HepG2 (cell line): ENCODE data around the gene CADM4. TPM values are rescaled to one million over a fixed set of nuclear protein-coding genes. Genes with fewer than 3 reads are reported as not detected.

Source experiments
- DZIP1 ChIP-seq: sonication (generic); formaldehyde crosslinking; IDR thresholded peaks from 2 replicates; pipeline ENCODE4 v1.5.0; 2020; ENCODE audit warnings: mild to moderate bottlenecking, missing genetic modification reagents
- EED ChIP-seq: sonication (generic); formaldehyde crosslinking; IDR thresholded peaks from 2 replicates; pipeline ENCODE4 v1.5.0; 2020; ENCODE audit warnings: mild to moderate bottlenecking, missing genetic modification reagents
- GABPB1 ChIP-seq: IDR thresholded peaks from 2 replicates; pipeline ENCODE4 v1.6.1; 2016; ENCODE audit warnings: mild to moderate bottlenecking, missing genetic modification reagents, moderate library complexity, missing compliant biosample characterization
- HIVEP1 ChIP-seq: sonication (generic); formaldehyde crosslinking; IDR thresholded peaks from 2 replicates; pipeline ENCODE4 v1.4.0; 2020; ENCODE audit warnings: mild to moderate bottlenecking, missing genetic modification reagents
- MXI1 ChIP-seq: IDR thresholded peaks from 3 replicates; pipeline ENCODE4 v1.6.1; 2012; ENCODE audit warnings: low read depth, low read length, inconsistent platforms, borderline replicate concordance
- NBN ChIP-seq: fragments of 450-650 bp; conservative IDR thresholded peaks from 2 replicates; pipeline ENCODE4 v1.6.1; 2017
- NFE2 ChIP-seq: sonication (generic); formaldehyde crosslinking; IDR thresholded peaks from 2 replicates; pipeline ENCODE4 v1.4.0; 2020; ENCODE audit warnings: missing genetic modification reagents
- REST ChIP-seq, 2 experiments: IDR thresholded peaks; 2 replicates each; pipeline ENCODE4 v1.6.1; 2011 to 2012; ENCODE audit warnings: low read length in 2 of 2, borderline replicate concordance in 1 of 2, low read depth in 1 of 2, mild to moderate bottlenecking in 1 of 2, moderate library complexity in 1 of 2
- TRIM24 ChIP-seq: sonication (generic); formaldehyde crosslinking; IDR thresholded peaks from 2 replicates; pipeline ENCODE4 v1.8.0; 2022; ENCODE audit warnings: mild to moderate bottlenecking, missing genetic modification reagents
- ZBTB7A ChIP-seq: sonication (generic); formaldehyde crosslinking; IDR thresholded peaks from 2 replicates; pipeline ENCODE4 v1.8.0; 2022; ENCODE audit warnings: mild to moderate bottlenecking, missing genetic modification reagents
- ZMAT3 ChIP-seq: sonication (generic); formaldehyde crosslinking; conservative IDR thresholded peaks from 2 replicates; pipeline ENCODE4 v1.7.0; 2021; ENCODE audit warnings: missing genetic modification reagents
- ZNF414 ChIP-seq: sonication (generic); formaldehyde crosslinking; IDR thresholded peaks from 2 replicates; pipeline ENCODE4 v1.5.0; 2020; ENCODE audit warnings: missing genetic modification reagents
- ZNF512B ChIP-seq: sonication (generic); formaldehyde crosslinking; IDR thresholded peaks from 2 replicates; pipeline ENCODE4 v1.5.1; 2020; ENCODE audit warnings: missing genetic modification reagents, mild to moderate bottlenecking, borderline replicate concordance
- ZNF513 ChIP-seq: sonication (generic); formaldehyde crosslinking; conservative IDR thresholded peaks from 2 replicates; pipeline ENCODE4 v1.5.0; 2020; ENCODE audit warnings: missing genetic modification reagents
- ZNF747 ChIP-seq: sonication (generic); formaldehyde crosslinking; IDR thresholded peaks from 2 replicates; pipeline ENCODE4 v1.8.1; 2023; ENCODE audit warnings: missing genetic modification reagents, mild to moderate bottlenecking, borderline replicate concordance
- ZNF761 ChIP-seq: sonication (generic); formaldehyde crosslinking; conservative IDR thresholded peaks from 2 replicates; pipeline ENCODE4 v1.4.0; 2020; ENCODE audit warnings: mild to moderate bottlenecking, missing genetic modification reagents
- ZSCAN30 ChIP-seq: sonication (generic); formaldehyde crosslinking; IDR thresholded peaks from 2 replicates; pipeline ENCODE4 v1.5.0; 2020; ENCODE audit warnings: mild to moderate bottlenecking, missing genetic modification reagents
- polyA plus RNA-seq, 8 experiments: library from polyadenylated mRNA; depleted of rRNA in 3 of 8; stranded (reverse) in 7 of 8; unstranded in 1 of 8; fragments of >200 nt; fragmentation: Illumina TruSeq in 4 of 8; extraction: Trizol in 4 of 8; gene quantifications; 2 replicates each; pipeline versions ENCODE4 v1.2.1 to v1.2.3, GENCODE V29; 2011 to 2016; ENCODE audit warnings: low read depth in 4 of 8, missing spikeins in 1 of 8, mixed read lengths in 1 of 8; ENCODE audit not compliant: insufficient read depth in 1 of 8
- total RNA-seq, 5 experiments: library from RNA; depleted of rRNA; stranded (reverse); fragments of >200 nt; fragmentation: Illumina TruSeq; extraction: Trizol; gene quantifications; 2 replicates each; pipeline ENCODE4 v1.2.3, GENCODE V29; 2016; ENCODE audit warnings: low read depth in 1 of 5

CADM4 gene
- total and polyA plus RNA-seq, 2 of the 13 experiments (the other 11 are each of a cell fraction or from before 2014, with no cell fraction given), result 8.5 to 16.0 TPM

- TF ChIP-seq ZNF513 (CRISPR knock-in tag), result no peak
- TF ChIP-seq ZSCAN30 (CRISPR knock-in tag), result no peak
- TF ChIP-seq EED (CRISPR knock-in tag), result no peak
- TF ChIP-seq NFE2 (CRISPR knock-in tag), result no peak
- no peak for TF ChIP-seq HIVEP1 (CRISPR knock-in tag)
- TF ChIP-seq ZMAT3 (CRISPR knock-in tag), result no peak
- TF ChIP-seq MXI1, result no peak
- TF ChIP-seq NBN, result no peak
- TF ChIP-seq ZNF512B, result no peak
- TF ChIP-seq ZBTB7A (CRISPR knock-in tag), result no peak
- no peak for TF ChIP-seq ZNF414 (CRISPR knock-in tag)
- no peak for TF ChIP-seq TRIM24 (CRISPR knock-in tag)
- TF ChIP-seq REST (IDR thresholded peaks at IDR 0.05; ENCODE audit: borderline replicate concordance in 1 of 2, low read depth in 1 of 2, low read length in 2 of 2), result no peak
- no peak for TF ChIP-seq ZNF747 (CRISPR knock-in tag)
- TF ChIP-seq DZIP1, result 0 out of 2 replicates have a peak, but pooled peaks have one; percentile 9
- TF ChIP-seq ZNF761 (CRISPR knock-in tag), result no peak
- no peak for TF ChIP-seq GABPB1 (CRISPR knock-in tag)
Measured at GRCh38 chr19:43620061-43621001, 19.3 kb downstream of the CADM4 start (continued).
